ENCODE data around the gene GSS.

Gene GSS

GRCh38 chr20:34946661-34947060, 8.9 kb downstream of the GSS start:
- no peak for DNase-seq (ENCODE audit: low read depth)

GRCh38 chr20:34945315-34946077, 10.1 kb downstream of the GSS start:
- no peak for DNase-seq (ENCODE audit: low read depth)

GRCh38 chr20:34943808-34944567, 11.6 kb downstream of the GSS start:
- no peak for DNase-seq (ENCODE audit: low read depth)

GRCh38 chr20:34942301-34942700, 13.3 kb downstream of the GSS start:
- DNase-seq (ENCODE audit: low read depth), result no peak

- DNase-seq (ENCODE audit: low read depth), result no peak
Observed at GRCh38 chr20:34941226-34941625, 14.4 kb downstream of the GSS start.

GRCh38 chr20:34940081-34940481, 15.5 kb downstream of the GSS start:
- no peak for DNase-seq (ENCODE audit: low read depth)

GRCh38 chr20:34938466-34939163, 17.0 kb downstream of the GSS start:
- DNase-seq (ENCODE audit: low read depth), result no peak

- no peak for DNase-seq (ENCODE audit: low read depth)
Observed at GRCh38 chr20:34931771-34932170, 23.8 kb downstream of the GSS start.

- DNase-seq (ENCODE audit: low read depth), result no peak
Observed at GRCh38 chr20:34928411-34928810, 27.2 kb downstream of the GSS start.

GRCh38 chr20:34927736-34928135, 27.9 kb downstream of the GSS start:
- no peak for DNase-seq (ENCODE audit: low read depth)

- DNase-seq (ENCODE audit: low read depth), result no peak
Observed at GRCh38 chr20:34926581-34926980, 29.0 kb downstream of the GSS start.

- no peak for DNase-seq (ENCODE audit: low read depth)
Observed at GRCh38 chr20:34925981-34926380, 29.6 kb downstream of the GSS start.

GRCh38 chr20:34925341-34925740, 30.3 kb downstream of the GSS start:
- no peak for DNase-seq (ENCODE audit: low read depth)

GRCh38 chr20:34923414-34923813, 32.2 kb downstream of the GSS start:
- no peak for DNase-seq (ENCODE audit: low read depth)

- DNase-seq (ENCODE audit: low read depth), result no peak
Observed at GRCh38 chr20:34922654-34923381, 32.8 kb downstream of the GSS start.

- DNase-seq (ENCODE audit: low read depth), result no peak
Observed at GRCh38 chr20:34921436-34921835, 34.2 kb downstream of the GSS start.

- no peak for DNase-seq (ENCODE audit: low read depth)
Observed at GRCh38 chr20:34920055-34920454, 35.6 kb downstream of the GSS start.

GRCh38 chr20:34916774-34917354, 38.7 kb downstream of the GSS start:
- DNase-seq (ENCODE audit: low read depth), result no peak

- no peak for DNase-seq (ENCODE audit: low read depth)
Observed at GRCh38 chr20:34915749-34916455, 39.7 kb downstream of the GSS start.

GRCh38 chr20:34915131-34915530, 40.5 kb downstream of the GSS start:
- DNase-seq (ENCODE audit: low read depth), result no peak

All from stimulated activated CD8-positive, alpha-beta memory T cell treated with anti-CD3 and anti-CD28 coated beads, Interleukin-7, amount 100 ng/mL, for 24 hours (primary cell).